ENCODE results near the gene MNS1.
"Not testable (repeated sequence)": the region's sequence is repeated elsewhere in the genome, so short reads cannot be mapped to it uniquely, and the experiment has no call there.

The MNS1 gene

GRCh38 chr15:56454836-56455235, 10.1 kb downstream of the MNS1 start:
- DNase-seq (ENCODE audit: low read depth): no peak

GRCh38 chr15:56445746-56446145, 19.2 kb downstream of the MNS1 start:
- DNase-seq (ENCODE audit: low read depth): no peak

- no peak for DNase-seq (ENCODE audit: low read depth)
Measured at GRCh38 chr15:56442354-56442753, 22.6 kb downstream of the MNS1 start.

- DNase-seq (ENCODE audit: low read depth): no peak
Measured at GRCh38 chr15:56440214-56440770, 24.6 kb downstream of the MNS1 start.

- DNase-seq (ENCODE audit: low read depth): no peak
Measured at GRCh38 chr15:56432304-56432703, 32.6 kb downstream of the MNS1 start.

- DNase-seq (ENCODE audit: low read depth): no peak
Measured at GRCh38 chr15:56428821-56429458, 36.0 kb downstream of the MNS1 start.

GRCh38 chr15:56425976-56426375, 39.0 kb downstream of the MNS1 start:
- DNase-seq (ENCODE audit: low read depth): no peak

- DNase-seq (ENCODE audit: low read depth): no peak
Measured at GRCh38 chr15:56425276-56425675, 39.7 kb downstream of the MNS1 start.

- DNase-seq (ENCODE audit: low read depth): not testable (repeated sequence)
Measured at GRCh38 chr15:56413114-56413733, 51.7 kb downstream of the MNS1 start.

GRCh38 chr15:56411122-56411749, 53.7 kb downstream of the MNS1 start:
- DNase-seq (ENCODE audit: low read depth): no peak

GRCh38 chr15:56410721-56411120, 54.2 kb downstream of the MNS1 start:
- DNase-seq (ENCODE audit: low read depth): no peak

- not testable (repeated sequence) for DNase-seq (ENCODE audit: low read depth)
Measured at GRCh38 chr15:56399209-56399608, 65.7 kb downstream of the MNS1 start.

- DNase-seq (ENCODE audit: low read depth): not testable (repeated sequence)
Measured at GRCh38 chr15:56397325-56397724, 67.6 kb downstream of the MNS1 start.

- no peak for DNase-seq (ENCODE audit: low read depth)
Measured at GRCh38 chr15:56394909-56395308, 70.0 kb downstream of the MNS1 start.

GRCh38 chr15:56393277-56393676, 71.7 kb downstream of the MNS1 start:
- DNase-seq (ENCODE audit: low read depth): no peak

GRCh38 chr15:56390739-56391267, 74.1 kb downstream of the MNS1 start:
- no peak for DNase-seq (ENCODE audit: low read depth)

GRCh38 chr15:56385908-56386307, 79.0 kb downstream of the MNS1 start:
- no peak for DNase-seq (ENCODE audit: low read depth)

- no peak for DNase-seq (ENCODE audit: low read depth)
Measured at GRCh38 chr15:56383010-56383409, 81.9 kb downstream of the MNS1 start.
